ENCODE results near the gene PAN2.
"Not testable (repeated sequence)": the region's sequence is repeated elsewhere in the genome, so short reads cannot be mapped to it uniquely, and the experiment has no call there.

PAN2 gene

DNA sequence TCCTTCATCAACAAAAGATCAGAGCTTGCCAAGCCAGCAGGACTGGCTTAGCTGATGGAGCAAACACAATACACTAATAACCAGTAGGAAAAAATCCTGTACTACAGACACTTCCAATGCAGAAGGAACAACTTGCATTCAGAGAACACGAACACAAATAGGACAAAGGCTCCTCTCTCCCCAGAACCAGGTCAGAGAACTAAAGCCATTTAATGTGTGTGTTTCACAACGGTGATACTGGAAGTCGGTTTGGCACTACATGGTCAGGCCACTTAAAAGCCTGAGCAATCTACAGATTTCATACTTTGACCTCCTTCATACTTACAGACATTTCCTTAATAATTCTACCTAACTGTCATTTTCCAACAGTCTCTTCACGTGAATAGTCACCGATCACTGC is 40.0 kb downstream of the PAN2 start:
- Histone ChIP-seq H2AFZ (ENCODE audit: low read length, unreplicated experiment) (no peak overlapping the region), H3K27me3 (ENCODE audit: insufficient read depth, low read length) (no peaks in the 10 kb centered on the region), H3K4me3 (ENCODE audit: low read depth, low read length) (no peak overlapping the region), H3K79me2 (ENCODE audit: control insufficient read depth, insufficient read depth, low read length, unreplicated experiment) (peaks cover 74% of the 10 kb centered on the region), H3K36me3 (ENCODE audit: insufficient read depth, low read length) (peaks cover 16% of the 10 kb centered on the region), H3K27ac (ENCODE audit: low read depth, low read length) (no peak overlapping the region), H3K4me1 (ENCODE audit: control insufficient read depth, insufficient read depth, low read length, unreplicated experiment) (peaks cover 12% of the 10 kb centered on the region)

DNA sequence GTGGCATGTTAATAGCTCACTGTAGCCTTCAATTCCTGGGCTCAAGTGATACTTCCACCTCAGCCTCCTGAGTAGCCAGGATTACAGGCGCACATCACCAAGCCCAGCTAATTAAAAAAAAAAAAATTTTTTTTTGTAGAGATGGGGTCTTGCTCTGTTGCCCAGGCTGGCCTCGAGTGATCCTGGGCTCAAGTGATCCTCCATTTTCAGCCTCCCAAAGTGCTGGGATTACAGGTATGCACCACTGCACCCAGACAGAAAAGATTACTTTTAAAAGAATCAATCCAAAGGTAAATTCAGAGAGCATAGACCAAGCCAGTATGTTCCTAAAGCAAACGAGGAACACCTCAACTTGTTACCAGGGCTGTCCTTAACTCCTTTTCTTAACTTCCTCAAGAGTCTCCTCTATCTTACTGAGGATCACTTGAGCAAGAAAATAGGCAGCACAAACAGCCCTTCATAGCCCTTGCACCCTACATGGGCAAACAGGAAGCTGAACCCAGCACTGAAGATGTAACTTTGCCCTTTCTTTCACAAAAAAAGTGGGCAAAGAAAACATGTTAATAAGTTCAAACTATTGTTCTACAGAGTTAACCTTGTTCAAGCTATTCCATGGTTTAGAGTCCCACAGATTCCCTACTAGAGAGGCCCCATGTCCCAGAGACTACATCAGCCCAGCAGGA is 45.0 kb downstream of the PAN2 start:
- peaks cover 37% of the 10 kb centered on the region for H3K79me2 ChIP-seq (ENCODE audit: control insufficient read depth, insufficient read depth, low read length, unreplicated experiment)

DNA sequence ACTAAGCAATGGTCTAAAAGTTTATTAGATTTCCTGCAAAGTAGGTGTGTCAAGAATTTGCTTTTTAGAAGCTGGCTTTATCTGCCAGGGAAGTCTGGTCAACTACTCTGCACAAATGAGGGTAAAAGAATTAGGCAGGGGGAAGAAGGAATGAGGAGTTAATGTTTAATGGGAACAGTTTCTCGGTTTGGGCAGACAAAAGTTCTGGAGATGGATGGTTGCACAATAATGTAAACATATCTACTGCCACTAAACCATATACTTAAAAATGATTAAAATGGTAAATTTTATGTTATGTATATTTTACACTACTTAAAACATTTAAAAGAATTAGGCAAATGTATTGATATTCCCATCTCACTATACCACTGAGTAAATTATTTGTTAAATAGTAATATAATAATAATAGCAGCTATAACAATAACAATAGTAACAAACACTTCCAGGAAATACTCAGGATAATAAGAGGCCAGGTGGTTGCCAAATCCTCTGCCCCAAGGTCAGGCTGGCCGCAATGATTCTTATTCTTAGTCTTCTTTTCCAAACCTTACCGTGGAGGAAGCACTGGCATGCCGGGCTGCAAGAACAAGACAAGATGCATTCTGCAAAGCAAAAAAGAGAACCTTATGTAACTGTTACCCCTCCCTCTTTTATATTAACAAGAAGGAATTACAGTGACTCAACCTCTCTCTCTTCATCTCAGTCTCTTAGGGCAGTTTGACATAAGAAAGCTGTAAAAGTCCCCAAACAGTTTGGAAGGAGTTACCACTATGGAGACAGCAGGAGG is 47.6 kb downstream of the PAN2 start:
- H3K27me3 ChIP-seq (ENCODE audit: insufficient read depth, low read length), result no peaks in the 10 kb centered on the region
- H2AFZ ChIP-seq (ENCODE audit: low read length, unreplicated experiment), result no peak overlapping the region
- H3K79me2 ChIP-seq (ENCODE audit: control insufficient read depth, insufficient read depth, low read length, unreplicated experiment), result peaks cover 20% of the 10 kb centered on the region
- peaks cover 23% of the 10 kb centered on the region for H3K36me3 ChIP-seq (ENCODE audit: insufficient read depth, low read length)
- H3K4me1 ChIP-seq (ENCODE audit: control insufficient read depth, insufficient read depth, low read length, unreplicated experiment), result peaks cover 4% of the 10 kb centered on the region
- no peak overlapping the region for H3K4me3 ChIP-seq (ENCODE audit: low read depth, low read length)
- no peak overlapping the region for H3K27ac ChIP-seq (ENCODE audit: low read depth, low read length)

More for the DNA sequence above, 45.0 kb downstream of the PAN2 start:
- peaks cover 4% of the 10 kb centered on the region for H3K4me1 ChIP-seq (ENCODE audit: control insufficient read depth, insufficient read depth, low read length, unreplicated experiment)
- peaks cover 9% of the 10 kb centered on the region for H3K36me3 ChIP-seq (ENCODE audit: insufficient read depth, low read length)
- no peak overlapping the region for H3K4me3 ChIP-seq (ENCODE audit: low read depth, low read length)
- H3K27ac ChIP-seq (ENCODE audit: low read depth, low read length), result no peak overlapping the region
- no peak overlapping the region for H2AFZ ChIP-seq (ENCODE audit: low read length, unreplicated experiment)
- H3K27me3 ChIP-seq (ENCODE audit: insufficient read depth, low read length), result no peaks in the 10 kb centered on the region

DNA sequence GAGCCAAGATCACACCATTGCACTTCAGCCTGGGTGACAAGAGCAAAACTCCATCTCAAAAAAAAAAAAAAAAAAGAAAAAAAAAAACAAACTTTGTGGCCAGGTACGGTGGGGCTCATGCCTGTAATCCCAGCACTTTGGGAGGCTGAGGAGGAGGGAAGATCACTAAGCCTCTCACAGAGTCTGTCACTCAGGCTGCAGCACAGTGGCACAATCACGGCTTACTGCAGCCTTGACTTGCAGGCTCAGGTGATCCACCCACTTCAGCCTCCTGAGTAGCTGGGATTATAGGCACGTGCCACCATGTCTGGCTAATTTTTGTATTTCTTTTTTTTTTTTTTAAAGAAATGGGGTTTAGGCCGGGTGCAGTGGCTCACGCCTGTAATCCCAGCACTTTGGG is 49.5 kb downstream of the PAN2 start:
- not testable (repeated sequence) for H3K79me2 ChIP-seq (ENCODE audit: control insufficient read depth, insufficient read depth, low read length, unreplicated experiment); H3K27me3 ChIP-seq (ENCODE audit: insufficient read depth, low read length); H3K4me3 ChIP-seq (ENCODE audit: low read depth, low read length); H3K4me1 ChIP-seq (ENCODE audit: control insufficient read depth, insufficient read depth, low read length, unreplicated experiment); H2AFZ ChIP-seq (ENCODE audit: low read length, unreplicated experiment); H3K27ac ChIP-seq (ENCODE audit: low read depth, low read length)
- H3K36me3 ChIP-seq (ENCODE audit: insufficient read depth, low read length), result peaks cover 21% of the 10 kb centered on the region

DNA sequence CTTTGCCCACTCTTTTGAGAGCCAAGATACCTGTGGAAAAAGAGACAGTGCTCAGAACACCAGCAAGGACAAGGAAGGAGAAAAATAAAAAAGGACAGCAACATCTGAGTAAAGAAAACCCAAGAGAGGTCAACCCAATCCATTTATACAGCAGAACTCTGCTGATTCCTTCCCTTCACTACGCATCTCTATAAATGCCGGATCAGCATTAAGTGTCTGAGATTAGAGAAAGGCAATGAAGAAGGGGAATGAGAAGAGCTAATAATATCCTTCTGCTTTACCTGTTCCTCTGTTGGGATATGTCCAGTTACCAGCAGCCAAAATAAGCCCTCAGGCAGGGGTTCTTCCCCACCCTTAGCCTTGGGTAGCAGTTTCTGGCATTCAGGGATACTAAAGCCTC is 51.2 kb downstream of the PAN2 start:
- peaks cover 5% of the 10 kb centered on the region for H3K79me2 ChIP-seq (ENCODE audit: control insufficient read depth, insufficient read depth, low read length, unreplicated experiment)
- H3K4me1 ChIP-seq (ENCODE audit: control insufficient read depth, insufficient read depth, low read length, unreplicated experiment), result peaks cover 4% of the 10 kb centered on the region
- H2AFZ ChIP-seq (ENCODE audit: low read length, unreplicated experiment), result no peak overlapping the region
- H3K27ac ChIP-seq (ENCODE audit: low read depth, low read length), result no peak overlapping the region
- no peaks in the 10 kb centered on the region for H3K27me3 ChIP-seq (ENCODE audit: insufficient read depth, low read length)
- no peak overlapping the region for H3K4me3 ChIP-seq (ENCODE audit: low read depth, low read length)
- H3K36me3 ChIP-seq (ENCODE audit: insufficient read depth, low read length), result peaks cover 21% of the 10 kb centered on the region

DNA sequence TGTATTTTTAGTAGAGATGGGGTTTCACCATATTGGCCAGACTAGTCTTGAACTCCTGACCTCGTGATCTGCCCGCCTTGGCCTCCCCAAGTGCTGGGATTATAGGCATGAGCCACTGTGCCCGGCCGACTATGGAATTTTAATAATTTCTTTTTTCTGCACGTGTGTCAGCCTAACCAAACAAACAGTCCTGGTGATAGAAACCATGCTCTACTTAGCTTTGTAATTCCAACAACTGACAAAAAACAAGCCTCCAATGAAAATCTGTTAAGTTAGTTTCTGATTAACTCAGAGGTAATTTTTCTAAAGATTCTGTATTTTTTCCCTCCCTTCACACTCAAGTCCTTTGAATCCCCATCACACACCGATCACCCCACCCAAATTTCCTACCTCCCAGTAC is 51.8 kb downstream of the PAN2 start:
- H3K36me3 ChIP-seq (ENCODE audit: insufficient read depth, low read length), result peaks cover 21% of the 10 kb centered on the region

DNA sequence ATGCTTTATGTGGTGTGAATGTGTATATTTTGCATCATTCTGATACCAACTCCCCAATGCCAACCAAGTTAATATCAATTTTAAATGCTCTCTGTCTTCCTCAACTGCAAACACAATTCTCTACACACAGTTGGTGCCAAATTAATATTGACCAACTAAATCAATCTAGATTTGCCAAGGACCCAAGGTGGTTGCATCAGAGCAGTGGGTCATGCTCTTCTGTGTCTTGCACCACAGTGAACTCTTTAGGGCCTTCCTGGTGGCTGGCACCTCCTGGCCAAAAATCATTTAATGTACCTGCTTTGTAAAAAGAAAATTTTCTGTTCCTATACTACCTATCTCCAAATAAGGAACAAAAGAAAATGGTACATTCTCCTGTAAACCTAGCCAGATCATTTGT is 53.0 kb downstream of the PAN2 start:
- Histone ChIP-seq H3K79me2 (ENCODE audit: control insufficient read depth, insufficient read depth, low read length, unreplicated experiment) (no peaks in the 10 kb centered on the region), H2AFZ (ENCODE audit: low read length, unreplicated experiment) (no peak overlapping the region), H3K4me1 (ENCODE audit: control insufficient read depth, insufficient read depth, low read length, unreplicated experiment) (no peaks in the 10 kb centered on the region), H3K27me3 (ENCODE audit: insufficient read depth, low read length) (no peaks in the 10 kb centered on the region), H3K27ac (ENCODE audit: low read depth, low read length) (no peak overlapping the region), H3K4me3 (ENCODE audit: low read depth, low read length) (no peak overlapping the region), H3K36me3 (ENCODE audit: insufficient read depth, low read length) (peaks cover 27% of the 10 kb centered on the region)

More for the DNA sequence above, 51.8 kb downstream of the PAN2 start:
- Histone ChIP-seq H3K4me3 (ENCODE audit: low read depth, low read length) (no peak overlapping the region), H3K4me1 (ENCODE audit: control insufficient read depth, insufficient read depth, low read length, unreplicated experiment) (peaks cover 4% of the 10 kb centered on the region), H3K79me2 (ENCODE audit: control insufficient read depth, insufficient read depth, low read length, unreplicated experiment) (peaks cover 5% of the 10 kb centered on the region), H2AFZ (ENCODE audit: low read length, unreplicated experiment) (no peak overlapping the region), H3K27me3 (ENCODE audit: insufficient read depth, low read length) (no peaks in the 10 kb centered on the region), H3K27ac (ENCODE audit: low read depth, low read length) (no peak overlapping the region)

DNA sequence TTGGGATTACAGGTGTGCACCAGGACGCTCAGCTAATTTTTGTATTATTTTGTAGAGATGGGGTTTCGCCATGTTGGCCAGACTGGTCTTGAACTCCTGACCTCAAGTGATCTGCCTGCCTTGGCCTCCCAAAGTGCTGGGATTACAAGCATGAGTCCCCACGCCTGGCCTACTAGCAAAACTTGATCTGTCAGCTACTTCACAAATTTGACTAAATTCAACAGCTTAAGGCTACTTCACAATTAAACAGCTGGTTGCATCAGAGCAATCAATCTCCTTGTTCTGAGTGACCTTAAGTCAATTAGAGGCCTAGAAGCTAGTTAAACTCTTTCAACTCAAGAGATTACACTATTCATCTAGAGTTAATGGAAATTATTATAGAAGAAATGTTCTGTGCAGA is 54.9 kb downstream of the PAN2 start:
- Histone ChIP-seq H2AFZ (ENCODE audit: low read length, unreplicated experiment) (no peak overlapping the region), H3K79me2 (ENCODE audit: control insufficient read depth, insufficient read depth, low read length, unreplicated experiment) (no peaks in the 10 kb centered on the region), H3K36me3 (ENCODE audit: insufficient read depth, low read length) (peaks cover 38% of the 10 kb centered on the region), H3K4me3 (ENCODE audit: low read depth, low read length) (no peak overlapping the region), H3K27ac (ENCODE audit: low read depth, low read length) (no peak overlapping the region), H3K27me3 (ENCODE audit: insufficient read depth, low read length) (no peaks in the 10 kb centered on the region), H3K4me1 (ENCODE audit: control insufficient read depth, insufficient read depth, low read length, unreplicated experiment) (no peaks in the 10 kb centered on the region)

DNA sequence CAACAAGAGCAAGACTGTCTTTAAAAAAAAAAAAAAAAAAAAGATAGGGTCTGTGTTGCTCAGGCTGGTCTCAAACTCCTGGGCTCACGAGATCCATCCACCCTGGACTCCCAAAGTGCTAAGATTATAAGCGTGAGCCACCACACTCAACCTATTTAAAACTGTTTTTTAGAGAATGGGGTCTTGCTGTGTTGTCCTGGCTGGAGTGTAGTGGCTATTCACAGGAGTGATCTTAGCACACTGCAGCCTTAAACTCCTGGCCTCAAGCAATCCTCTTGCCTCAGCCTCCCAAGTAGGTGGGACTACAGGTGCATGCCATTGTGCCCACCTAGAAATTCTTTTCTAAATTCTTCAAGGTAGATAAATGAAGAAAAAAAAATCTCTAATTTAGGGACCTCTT is 59.5 kb downstream of the PAN2 start:
- Histone ChIP-seq H3K36me3 (ENCODE audit: insufficient read depth, low read length) (peaks cover 20% of the 10 kb centered on the region; the same call in 1 of the 2 replicates), H2AFZ (ENCODE audit: low read length, unreplicated experiment) (no peak overlapping the region), H3K4me3 (ENCODE audit: low read depth, low read length) (no peak overlapping the region), H3K27ac (ENCODE audit: low read depth, low read length) (no peak overlapping the region), H3K79me2 (ENCODE audit: control insufficient read depth, insufficient read depth, low read length, unreplicated experiment) (no peaks in the 10 kb centered on the region), H3K27me3 (ENCODE audit: insufficient read depth, low read length) (no peaks in the 10 kb centered on the region), H3K4me1 (ENCODE audit: control insufficient read depth, insufficient read depth, low read length, unreplicated experiment) (no peaks in the 10 kb centered on the region)

DNA sequence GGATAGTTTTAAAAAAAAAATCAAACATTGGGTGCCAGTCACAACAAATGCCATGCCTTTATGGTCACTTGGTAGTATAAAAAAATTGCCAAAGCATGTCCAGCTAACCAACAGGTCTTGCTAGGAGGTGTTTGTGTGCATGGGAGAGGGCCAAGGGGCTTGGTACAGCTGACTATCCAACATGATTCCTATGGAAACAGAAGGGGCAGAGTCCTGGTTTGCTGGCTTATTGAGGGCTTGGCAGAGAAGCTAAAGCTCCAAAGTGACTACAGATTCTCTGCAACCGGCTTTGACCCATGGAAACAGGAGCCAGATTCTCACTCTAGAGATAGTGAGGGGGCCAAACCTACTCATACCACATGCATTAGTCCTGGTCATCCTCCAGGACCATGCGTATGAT is 61.3 kb downstream of the PAN2 start:
- H3K4me1 ChIP-seq (ENCODE audit: control insufficient read depth, insufficient read depth, low read length, unreplicated experiment); H2AFZ ChIP-seq (ENCODE audit: low read length, unreplicated experiment); H3K27ac ChIP-seq (ENCODE audit: low read depth, low read length); H3K27me3 ChIP-seq (ENCODE audit: insufficient read depth, low read length); H3K4me3 ChIP-seq (ENCODE audit: low read depth, low read length); H3K79me2 ChIP-seq (ENCODE audit: control insufficient read depth, insufficient read depth, low read length, unreplicated experiment): not testable (repeated sequence)
- peaks cover 20% of the 10 kb centered on the region; the same call in 1 of the 2 replicates for H3K36me3 ChIP-seq (ENCODE audit: insufficient read depth, low read length)

DNA sequence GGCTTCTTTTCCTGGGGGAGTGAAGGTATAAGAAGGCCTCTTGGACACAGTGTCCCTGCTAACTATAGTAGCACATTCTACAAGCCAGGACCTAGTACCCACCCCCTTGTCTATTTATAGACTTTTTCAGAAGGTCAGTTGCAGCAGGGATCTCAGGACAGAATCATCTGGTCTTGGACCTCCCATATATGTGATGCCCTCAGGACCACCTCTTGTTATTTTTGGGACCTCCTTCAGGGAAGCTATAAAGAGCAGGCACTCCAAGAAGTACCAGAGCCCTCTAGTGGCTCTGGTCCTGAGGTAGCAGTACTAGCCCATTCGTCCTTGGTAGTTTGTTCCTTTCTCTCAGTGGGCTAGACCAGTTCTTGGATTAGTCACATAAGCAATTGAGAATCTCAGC is 62.8 kb downstream of the PAN2 start:
- H3K36me3 ChIP-seq (ENCODE audit: insufficient read depth, low read length), result peaks cover 17% of the 10 kb centered on the region; the same call in 1 of the 2 replicates
- H2AFZ ChIP-seq (ENCODE audit: low read length, unreplicated experiment), result no peak overlapping the region
- no peaks in the 10 kb centered on the region for H3K79me2 ChIP-seq (ENCODE audit: control insufficient read depth, insufficient read depth, low read length, unreplicated experiment)
- H3K4me3 ChIP-seq (ENCODE audit: low read depth, low read length), result no peak overlapping the region
- no peaks in the 10 kb centered on the region for H3K27me3 ChIP-seq (ENCODE audit: insufficient read depth, low read length)
- H3K4me1 ChIP-seq (ENCODE audit: control insufficient read depth, insufficient read depth, low read length, unreplicated experiment), result no peaks in the 10 kb centered on the region
- no peak overlapping the region for H3K27ac ChIP-seq (ENCODE audit: low read depth, low read length)
